AG09309 (cell line): Measurements from ENCODE around the gene PRRX2.

Source experiments
- DNase-seq: peaks from one replicate; pipeline ENCODE4 v3.0.0-alpha.2; 2010; ENCODE audit warnings: low read depth
- H3K4me3 ChIP-seq: 2 replicates; pipeline ENCODE4 v1.5.1; 2011; ENCODE audit warnings: mild to moderate bottlenecking, low read depth, low read length, moderate library complexity; ENCODE audit not compliant: control insufficient read depth
- CTCF ChIP-seq: IDR thresholded peaks from 2 replicates; pipeline ENCODE4 v1.5.1; 2011; ENCODE audit warnings: mild to moderate bottlenecking, low read depth, low read length, inconsistent platforms; ENCODE audit not compliant: insufficient read depth, control insufficient read depth; ENCODE audit errors: missing control alignments

Gene PRRX2

DNA sequence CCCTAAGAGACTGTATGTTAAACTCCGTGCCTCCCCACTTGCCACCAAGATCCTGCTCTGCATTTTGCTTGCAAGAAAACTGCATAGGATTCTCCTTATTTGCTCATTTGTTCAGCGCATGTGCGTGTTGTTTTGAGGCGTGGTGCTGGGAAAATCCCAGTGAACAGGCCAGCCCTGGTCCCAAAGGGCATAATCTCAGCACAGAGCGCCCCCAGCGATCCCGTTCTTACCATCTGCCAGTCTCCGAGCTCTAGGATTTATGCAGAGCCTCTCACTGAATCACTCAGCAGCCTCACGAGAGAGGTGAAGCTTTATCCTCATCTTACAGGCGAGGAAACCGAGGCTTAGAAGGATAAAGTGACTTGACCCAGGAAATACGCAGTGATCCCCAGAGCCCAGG lies 11.5 kb downstream of the PRRX2 start:
- no peak overlapping the region for H3K4me3 ChIP-seq
- peak; percentile 37 for TF ChIP-seq CTCF
- peak; percentile 16 for DNase-seq

DNA sequence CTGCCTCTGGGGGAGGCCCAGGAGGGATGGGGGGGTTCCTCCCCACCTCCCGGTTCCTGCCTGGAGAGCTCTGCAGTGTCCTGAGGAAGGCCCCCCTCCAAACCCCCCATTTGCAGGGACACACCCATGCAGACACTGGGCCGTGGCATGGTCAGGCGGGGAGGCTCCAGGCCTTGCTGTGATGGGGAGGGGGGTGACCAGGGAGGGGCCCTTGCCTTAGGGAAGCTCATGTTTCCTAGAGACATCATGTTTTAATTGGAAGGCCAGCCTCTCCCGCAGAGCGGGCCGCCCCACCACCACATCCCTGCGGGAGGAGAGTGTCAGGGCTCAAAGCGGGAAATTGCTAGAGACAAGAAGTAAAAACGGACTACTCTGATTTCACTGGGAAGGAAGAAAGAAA lies 12.0 kb downstream of the PRRX2 start:
- no peak for DNase-seq
- no peak overlapping the region for H3K4me3 ChIP-seq
- no peak for TF ChIP-seq CTCF

DNA sequence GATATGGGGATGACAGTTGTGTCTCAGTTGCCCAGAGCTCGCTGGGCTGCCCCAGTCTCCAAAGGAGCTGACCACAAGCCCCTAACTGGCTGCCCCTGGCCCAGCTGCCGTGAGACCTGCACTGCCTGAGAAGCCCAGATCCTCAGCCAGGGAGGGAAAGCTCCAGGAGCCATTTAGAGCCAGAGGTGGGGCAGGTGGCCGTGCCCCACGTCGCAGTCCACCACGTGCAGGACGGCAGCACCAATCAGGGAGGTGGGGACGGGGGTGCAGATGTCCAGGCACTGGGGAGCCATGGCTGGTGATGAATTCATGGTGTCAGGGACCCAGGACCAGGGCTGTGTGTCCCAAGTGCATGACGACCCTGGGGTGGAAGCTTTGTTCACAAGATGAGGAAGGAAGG lies 13.4 kb downstream of the PRRX2 start:
- H3K4me3 ChIP-seq = no peak overlapping the region
- no peak for DNase-seq
- TF ChIP-seq CTCF = no peak

DNA sequence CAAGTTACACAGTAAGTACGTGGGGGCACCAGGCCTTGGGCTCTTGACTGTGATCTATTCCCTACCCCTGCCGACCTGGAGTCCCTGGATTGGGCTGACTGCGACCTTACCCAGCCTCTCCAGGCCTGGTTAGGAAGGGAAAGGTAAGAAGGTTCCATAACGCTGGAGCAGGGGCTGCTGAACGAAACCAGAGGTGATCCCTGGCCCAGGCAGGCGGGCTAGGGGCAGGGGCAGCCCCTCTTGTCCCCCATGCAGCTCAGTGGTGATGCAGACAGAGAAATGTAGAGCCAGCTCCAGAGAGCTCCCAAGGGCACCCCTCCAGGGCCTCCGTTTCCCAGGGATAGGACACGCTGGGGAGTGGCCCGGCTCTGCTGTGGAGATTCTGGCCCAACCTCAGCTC lies 14.1 kb downstream of the PRRX2 start:
- no peak for DNase-seq
- TF ChIP-seq CTCF = no peak

DNA sequence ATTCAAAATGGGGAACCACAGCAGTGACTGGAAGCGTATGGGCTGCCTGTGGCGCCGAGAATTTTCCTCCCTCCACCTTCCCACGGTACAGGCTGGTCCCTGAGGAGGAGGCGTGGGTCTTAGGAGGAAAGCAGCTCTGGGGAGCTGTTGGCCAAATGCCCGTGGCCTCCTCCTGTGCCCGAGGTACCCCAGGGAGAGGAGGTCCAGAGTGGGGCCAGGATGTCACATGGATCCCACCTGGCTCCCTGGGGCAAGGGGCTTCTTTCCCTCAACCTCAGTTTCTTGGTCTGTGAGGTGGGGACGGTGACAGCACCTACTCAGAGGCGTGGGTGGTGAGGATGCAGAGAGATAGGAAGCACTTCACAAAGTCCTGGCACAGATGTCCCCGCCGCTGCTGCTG lies 16.5 kb downstream of the PRRX2 start:
- DNase-seq = no peak
- no peak for TF ChIP-seq CTCF
- H3K4me3 ChIP-seq = no peak overlapping the region

More for the DNA sequence above, 14.1 kb downstream of the PRRX2 start:
- no peak overlapping the region for H3K4me3 ChIP-seq

- DNase-seq = no peak
- no peak overlapping the region for H3K4me3 ChIP-seq
- TF ChIP-seq CTCF = no peak
Measured at GRCh38 chr9:129682381-129682780, 16.9 kb downstream of the PRRX2 start.
